Esophagus squamous epithelium (tissue), 4 donors: Measurements from ENCODE around the gene RNF17.

Experiments
- CTCF ChIP-seq, 6 experiments: fragments of 450-650 bp in 4 of 6; fragments of 200-600 bp in 2 of 6; sonication (generic) in 2 of 6; IDR thresholded peaks; one replicate each; pipeline ENCODE4 v1.5.1; 2016 to 2019; ENCODE audit warnings: antibody characterized with exemption in 6 of 6, mild to moderate bottlenecking in 4 of 6, moderate library complexity in 4 of 6
- POLR2A ChIP-seq, 4 donors: fragments of 450-650 bp; IDR thresholded peaks; one replicate each; pipeline ENCODE4 v1.6.1; 2017; ENCODE audit warnings: antibody characterized with exemption in 4 of 4, mild to moderate bottlenecking in 4 of 4, moderate library complexity in 3 of 4

GRCh38 chr13:24727731-24728601, 36.0 kb upstream of the RNF17 start:
- TF ChIP-seq POLR2A (IDR thresholded peaks at IDR 0.05) (no peak), CTCF (IDR thresholded peaks at IDR 0.05) (peak in 5 of 6 experiments; percentile 61 to 80 (median 69))
